Measurements from ENCODE around the gene SYDE1.

The SYDE1 gene

GRCh38 chr19:15149737-15150136 is 42.5 kb downstream of the SYDE1 start:
- Histone ChIP-seq H3K4me1 (ENCODE audit: control insufficient read depth, insufficient read depth, low read length, unreplicated experiment) (no peaks in the 10 kb centered on the region), H3K36me3 (ENCODE audit: insufficient read depth, low read length) (no peaks in the 10 kb centered on the region), H3K27me3 (ENCODE audit: insufficient read depth, low read length) (no peaks in the 10 kb centered on the region), H2AFZ (ENCODE audit: low read length, unreplicated experiment) (no peak overlapping the region), H3K79me2 (ENCODE audit: control insufficient read depth, insufficient read depth, low read length, unreplicated experiment) (no peaks in the 10 kb centered on the region), H3K4me3 (ENCODE audit: low read depth, low read length) (no peak overlapping the region), H3K27ac (ENCODE audit: low read depth, low read length) (no peak overlapping the region)

- H3K27me3 ChIP-seq (ENCODE audit: insufficient read depth, low read length): no peaks in the 10 kb centered on the region
- H3K4me3 ChIP-seq (ENCODE audit: low read depth, low read length): no peak overlapping the region
- H3K36me3 ChIP-seq (ENCODE audit: insufficient read depth, low read length): peaks cover 7% of the 10 kb centered on the region
- H2AFZ ChIP-seq (ENCODE audit: low read length, unreplicated experiment): no peak overlapping the region
- no peaks in the 10 kb centered on the region for H3K79me2 ChIP-seq (ENCODE audit: control insufficient read depth, insufficient read depth, low read length, unreplicated experiment)
- no peak overlapping the region for H3K27ac ChIP-seq (ENCODE audit: low read depth, low read length)
- no peaks in the 10 kb centered on the region for H3K4me1 ChIP-seq (ENCODE audit: control insufficient read depth, insufficient read depth, low read length, unreplicated experiment)
Observed at GRCh38 chr19:15154002-15154612, 46.9 kb downstream of the SYDE1 start.

- H3K4me1 ChIP-seq (ENCODE audit: control insufficient read depth, insufficient read depth, low read length, unreplicated experiment): no peaks in the 10 kb centered on the region
- no peak overlapping the region for H2AFZ ChIP-seq (ENCODE audit: low read length, unreplicated experiment)
- H3K79me2 ChIP-seq (ENCODE audit: control insufficient read depth, insufficient read depth, low read length, unreplicated experiment): no peaks in the 10 kb centered on the region
- H3K4me3 ChIP-seq (ENCODE audit: low read depth, low read length): no peak overlapping the region
- H3K27me3 ChIP-seq (ENCODE audit: insufficient read depth, low read length): no peaks in the 10 kb centered on the region
- no peak overlapping the region for H3K27ac ChIP-seq (ENCODE audit: low read depth, low read length)
- peaks cover 14% of the 10 kb centered on the region for H3K36me3 ChIP-seq (ENCODE audit: insufficient read depth, low read length)
Observed at GRCh38 chr19:15155296-15155695, 48.1 kb downstream of the SYDE1 start.

- no peak overlapping the region for H3K4me3 ChIP-seq (ENCODE audit: low read depth, low read length)
- H3K79me2 ChIP-seq (ENCODE audit: control insufficient read depth, insufficient read depth, low read length, unreplicated experiment): no peaks in the 10 kb centered on the region
- no peak overlapping the region for H2AFZ ChIP-seq (ENCODE audit: low read length, unreplicated experiment)
- H3K27me3 ChIP-seq (ENCODE audit: insufficient read depth, low read length): no peaks in the 10 kb centered on the region
- H3K4me1 ChIP-seq (ENCODE audit: control insufficient read depth, insufficient read depth, low read length, unreplicated experiment): no peaks in the 10 kb centered on the region
- no peak overlapping the region for H3K27ac ChIP-seq (ENCODE audit: low read depth, low read length)
- peaks cover 14% of the 10 kb centered on the region for H3K36me3 ChIP-seq (ENCODE audit: insufficient read depth, low read length)
Observed at GRCh38 chr19:15156391-15156790, 49.2 kb downstream of the SYDE1 start.

- H3K27ac ChIP-seq (ENCODE audit: low read depth, low read length): no peak overlapping the region
- no peaks in the 10 kb centered on the region for H3K79me2 ChIP-seq (ENCODE audit: control insufficient read depth, insufficient read depth, low read length, unreplicated experiment)
- no peaks in the 10 kb centered on the region for H3K27me3 ChIP-seq (ENCODE audit: insufficient read depth, low read length)
- no peak overlapping the region for H2AFZ ChIP-seq (ENCODE audit: low read length, unreplicated experiment)
- H3K36me3 ChIP-seq (ENCODE audit: insufficient read depth, low read length): peaks cover 25% of the 10 kb centered on the region
- no peaks in the 10 kb centered on the region for H3K4me1 ChIP-seq (ENCODE audit: control insufficient read depth, insufficient read depth, low read length, unreplicated experiment)
- no peak overlapping the region for H3K4me3 ChIP-seq (ENCODE audit: low read depth, low read length)
Observed at GRCh38 chr19:15159251-15159650, 52.0 kb downstream of the SYDE1 start.

- H3K27me3 ChIP-seq (ENCODE audit: insufficient read depth, low read length): no peaks in the 10 kb centered on the region
- H3K4me3 ChIP-seq (ENCODE audit: low read depth, low read length): no peak overlapping the region
- H3K27ac ChIP-seq (ENCODE audit: low read depth, low read length): no peak overlapping the region
- no peaks in the 10 kb centered on the region for H3K79me2 ChIP-seq (ENCODE audit: control insufficient read depth, insufficient read depth, low read length, unreplicated experiment)
- H2AFZ ChIP-seq (ENCODE audit: low read length, unreplicated experiment): no peak overlapping the region
- peaks cover 40% of the 10 kb centered on the region for H3K36me3 ChIP-seq (ENCODE audit: insufficient read depth, low read length)
- no peaks in the 10 kb centered on the region for H3K4me1 ChIP-seq (ENCODE audit: control insufficient read depth, insufficient read depth, low read length, unreplicated experiment)
Observed at GRCh38 chr19:15161028-15161984, 54.1 kb downstream of the SYDE1 start.

All from ACC112 (cell line).